ENCODE data around the gene ZNF462. TPM values are rescaled to one million over a fixed set of nuclear protein-coding genes. Genes with fewer than 3 reads are reported as not detected.
A peak's percentile ranks its signal among the peaks of the same experiment; 100 is the strongest.

The ZNF462 gene
- total and polyA plus RNA-seq, 11 donors = 5.3 to 51.3 (median 30.9) TPM

DNA sequence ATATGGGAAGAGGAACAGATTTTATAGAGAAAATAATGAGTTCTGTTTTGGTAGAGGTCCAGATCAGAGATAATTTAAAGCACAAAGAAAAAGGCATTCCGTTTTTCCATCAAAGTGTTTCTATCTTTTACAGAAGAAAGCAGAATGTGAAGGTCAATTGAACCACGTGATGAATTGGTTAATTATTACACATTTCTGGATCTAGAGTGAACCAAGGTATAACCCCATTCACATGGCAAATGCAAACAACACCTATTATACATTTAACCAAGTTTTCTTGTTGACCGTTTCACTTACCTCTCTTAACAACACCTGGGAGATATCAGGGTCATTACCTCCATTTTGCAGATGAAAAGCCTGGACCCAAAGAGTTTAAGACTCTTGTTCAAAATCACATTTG is 34.9 kb upstream of the ZNF462 start:
- Histone ChIP-seq H3K27ac (no peak overlapping the region), H3K4me3 (no peak overlapping the region), H3K4me1 (peaks cover 0 to 17% (median 12%) of the 10 kb centered on the region in 12 donors), H3K9me3 (peaks cover 0 to 5% (median 0%) of the 10 kb centered on the region in 12 donors), H3K36me3 (no peaks in the 10 kb centered on the region), H3K27me3 (no peaks in the 10 kb centered on the region)
- WGBS, 4 donors = 86 to 95% (median 87%) methylated on average over 3 of the region's 3 CpGs
- TF ChIP-seq POLR2A (IDR thresholded peaks at IDR 0.05) = no peak
- TF ChIP-seq, protein P1, sequence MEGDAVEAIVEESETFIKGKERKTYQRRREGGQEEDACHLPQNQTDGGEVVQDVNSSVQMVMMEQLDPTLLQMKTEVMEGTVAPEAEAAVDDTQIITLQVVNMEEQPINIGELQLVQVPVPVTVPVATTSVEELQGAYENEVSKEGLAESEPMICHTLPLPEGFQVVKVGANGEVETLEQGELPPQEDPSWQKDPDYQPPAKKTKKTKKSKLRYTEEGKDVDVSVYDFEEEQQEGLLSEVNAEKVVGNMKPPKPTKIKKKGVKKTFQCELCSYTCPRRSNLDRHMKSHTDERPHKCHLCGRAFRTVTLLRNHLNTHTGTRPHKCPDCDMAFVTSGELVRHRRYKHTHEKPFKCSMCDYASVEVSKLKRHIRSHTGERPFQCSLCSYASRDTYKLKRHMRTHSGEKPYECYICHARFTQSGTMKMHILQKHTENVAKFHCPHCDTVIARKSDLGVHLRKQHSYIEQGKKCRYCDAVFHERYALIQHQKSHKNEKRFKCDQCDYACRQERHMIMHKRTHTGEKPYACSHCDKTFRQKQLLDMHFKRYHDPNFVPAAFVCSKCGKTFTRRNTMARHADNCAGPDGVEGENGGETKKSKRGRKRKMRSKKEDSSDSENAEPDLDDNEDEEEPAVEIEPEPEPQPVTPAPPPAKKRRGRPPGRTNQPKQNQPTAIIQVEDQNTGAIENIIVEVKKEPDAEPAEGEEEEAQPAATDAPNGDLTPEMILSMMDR (IDR thresholded peaks at IDR 0.05) = no peak
- no peak for DNase-seq
- intact Hi-C loops (cut with DNase I) = no loop called here
- no peak for ATAC-seq

- Histone ChIP-seq H3K27me3 (no peaks in the 10 kb centered on the region), H3K4me3 (no peak overlapping the region), H3K9me3 (peaks cover 0 to 6% (median 0%) of the 10 kb centered on the region in 12 donors), H3K27ac (no peak overlapping the region), H3K4me1 (peaks cover 0 to 17% (median 12%) of the 10 kb centered on the region in 12 donors), H3K36me3 (no peaks in the 10 kb centered on the region)
- ATAC-seq (no peak), DNase-seq (no peak)
- intact Hi-C loops (cut with DNase I) = no loop called here
- TF ChIP-seq POLR2A (IDR thresholded peaks at IDR 0.05) = no peak
- TF ChIP-seq, protein P1 (IDR thresholded peaks at IDR 0.05) = no peak
Observed at GRCh38 chr9:106828965-106829364, 34.0 kb upstream of the ZNF462 start.

- TF ChIP-seq, protein P1 (IDR thresholded peaks at IDR 0.05) = no peak
- TF ChIP-seq POLR2A (IDR thresholded peaks at IDR 0.05) = no peak
- Histone ChIP-seq H3K4me1 (peaks cover 0 to 17% (median 12%) of the 10 kb centered on the region in 12 donors), H3K4me3 (no peak overlapping the region), H3K36me3 (no peaks in the 10 kb centered on the region), H3K9me3 (peaks cover 0 to 6% (median 0%) of the 10 kb centered on the region in 12 donors), H3K27ac (peak overlapping the region in 9 of 12 donors; percentile 1 to 75 (median 29)), H3K27me3 (no peaks in the 10 kb centered on the region)
- intact Hi-C loops (cut with DNase I) = loop anchor here in 2 of 10 donors (10.0 kb wide), 2 partner anchors 55 to 105 kb away; no protein-coding TSS in a partner anchor
- DNase-seq (no peak), ATAC-seq (peak; percentile 29 to 81 (median 56))
- WGBS, 4 donors = 52 to 68% (median 59%) methylated on average over 2 of the region's 2 CpGs
Observed at GRCh38 chr9:106829666-106830408, 33.1 kb upstream of the ZNF462 start.

- peaks cover 0 to 17% (median 12%) of the 10 kb centered on the region in 12 donors for H3K4me1 ChIP-seq
- no peak overlapping the region for H3K4me3 ChIP-seq
- no peaks in the 10 kb centered on the region for H3K27me3 ChIP-seq
- peak overlapping the region in 9 of 12 donors; percentile 1 to 75 (median 29) for H3K27ac ChIP-seq
- WGBS, 4 donors = 20 to 31% (median 25%) methylated on average over 4 of the region's 4 CpGs
- intact Hi-C loops (cut with DNase I) = loop anchor here in 2 of 10 donors (10.0 kb wide), 2 partner anchors 56 to 106 kb away; no protein-coding TSS in a partner anchor
- TF ChIP-seq POLR2A (IDR thresholded peaks at IDR 0.05) = no peak
- TF ChIP-seq, protein P1 (IDR thresholded peaks at IDR 0.05) = no peak
- DNase-seq (peak in 2 of 5 donors; percentile 16 to 28), ATAC-seq (peak; percentile 55 to 88 (median 77))
- H3K36me3 ChIP-seq = no peaks in the 10 kb centered on the region
- peaks cover 0 to 6% (median 0%) of the 10 kb centered on the region in 12 donors for H3K9me3 ChIP-seq
Observed at GRCh38 chr9:106830527-106831150, 32.3 kb upstream of the ZNF462 start.
